Rectal smooth muscle tissue (tissue), 1 donor: ENCODE measurements around the gene PXYLP1.

ENCODE experiments used
- H3K27ac ChIP-seq: one replicate; pipeline ENCODE4 v1.7.0; 2013; ENCODE audit warnings: low read depth, low read length, inconsistent platforms
- H3K27me3 ChIP-seq: one replicate; pipeline ENCODE4 v1.7.0; 2013; ENCODE audit warnings: low read length; ENCODE audit not compliant: control insufficient read depth, insufficient read depth
- H3K36me3 ChIP-seq: one replicate; pipeline ENCODE4 v1.7.0; 2013; ENCODE audit warnings: low read length; ENCODE audit not compliant: control insufficient read depth, insufficient read depth
- H3K4me1 ChIP-seq: one replicate; pipeline ENCODE4 v1.7.0; 2013; ENCODE audit warnings: low read length; ENCODE audit not compliant: control insufficient read depth, insufficient read depth
- H3K4me3 ChIP-seq: one replicate; pipeline ENCODE4 v1.7.0; 2013; ENCODE audit warnings: low read length
- H3K9ac ChIP-seq: one replicate; pipeline ENCODE4 v1.7.0; 2013; ENCODE audit warnings: low read length

Gene PXYLP1

GRCh38 chr3:141330718-141331376 is 99.2 kb downstream of the PXYLP1 start:
- H3K4me3 ChIP-seq, result no peak overlapping the region
- H3K9ac ChIP-seq, result no peak overlapping the region
- no peaks in the 10 kb centered on the region for H3K27me3 ChIP-seq
- H3K4me1 ChIP-seq, result no peaks in the 10 kb centered on the region
- no peak overlapping the region for H3K27ac ChIP-seq
- H3K36me3 ChIP-seq, result no peaks in the 10 kb centered on the region

DNA sequence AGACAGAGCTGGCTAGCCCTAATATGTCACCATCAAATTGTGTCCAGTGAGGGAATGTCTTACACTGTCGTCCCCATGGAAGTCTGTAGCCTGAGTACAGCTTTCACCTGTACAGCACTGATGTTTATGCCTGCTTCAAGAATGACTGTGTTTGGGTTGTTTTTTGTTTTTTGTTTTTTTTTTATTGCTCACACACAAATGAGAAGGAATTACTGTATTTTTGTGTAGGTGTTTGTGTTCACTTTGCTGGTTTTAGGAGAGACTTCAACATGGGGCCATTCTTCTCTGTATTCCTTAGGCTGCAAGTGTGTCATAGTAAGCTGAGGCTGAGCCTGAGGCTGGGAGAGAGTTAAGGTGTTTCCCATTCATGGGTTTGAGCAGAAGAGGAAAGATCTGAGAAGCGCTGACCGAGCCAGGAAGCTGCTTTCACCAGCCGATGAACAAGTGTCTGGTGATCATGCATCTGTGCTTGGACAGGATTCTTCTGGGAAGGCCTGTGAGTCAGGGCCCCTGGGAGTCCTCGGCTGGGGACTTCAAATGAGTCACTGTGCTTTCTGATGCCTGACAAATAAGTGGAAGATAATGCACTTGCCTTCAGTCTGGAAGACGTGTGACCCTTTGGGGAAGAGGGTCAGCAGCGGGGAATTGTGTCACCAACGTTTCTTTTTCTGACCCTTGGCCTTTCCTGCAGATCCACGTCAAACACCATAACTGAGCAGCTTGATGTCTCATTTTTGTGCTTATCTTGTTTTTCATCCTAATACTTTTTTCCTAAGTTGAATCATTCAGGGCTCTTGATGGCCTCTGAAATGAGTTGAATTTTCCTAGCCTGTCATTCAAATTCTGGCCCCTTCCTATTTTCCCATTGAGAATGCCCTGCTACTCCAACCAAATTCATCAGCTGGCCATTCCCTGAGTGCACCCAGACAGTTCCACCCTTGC is 100.0 kb downstream of the PXYLP1 start:
- H3K27ac ChIP-seq, result no peak overlapping the region
- no peaks in the 10 kb centered on the region for H3K4me1 ChIP-seq
- no peak overlapping the region for H3K9ac ChIP-seq
- H3K4me3 ChIP-seq, result no peak overlapping the region
- H3K36me3 ChIP-seq, result no peaks in the 10 kb centered on the region
- H3K27me3 ChIP-seq, result no peaks in the 10 kb centered on the region

- Histone ChIP-seq H3K27me3 (no peaks in the 10 kb centered on the region), H3K27ac (no peak overlapping the region), H3K4me1 (no peaks in the 10 kb centered on the region), H3K36me3 (no peaks in the 10 kb centered on the region), H3K4me3 (no peak overlapping the region), H3K9ac (no peak overlapping the region)
Observed at GRCh38 chr3:141332416-141332815, 100.8 kb downstream of the PXYLP1 start.

DNA sequence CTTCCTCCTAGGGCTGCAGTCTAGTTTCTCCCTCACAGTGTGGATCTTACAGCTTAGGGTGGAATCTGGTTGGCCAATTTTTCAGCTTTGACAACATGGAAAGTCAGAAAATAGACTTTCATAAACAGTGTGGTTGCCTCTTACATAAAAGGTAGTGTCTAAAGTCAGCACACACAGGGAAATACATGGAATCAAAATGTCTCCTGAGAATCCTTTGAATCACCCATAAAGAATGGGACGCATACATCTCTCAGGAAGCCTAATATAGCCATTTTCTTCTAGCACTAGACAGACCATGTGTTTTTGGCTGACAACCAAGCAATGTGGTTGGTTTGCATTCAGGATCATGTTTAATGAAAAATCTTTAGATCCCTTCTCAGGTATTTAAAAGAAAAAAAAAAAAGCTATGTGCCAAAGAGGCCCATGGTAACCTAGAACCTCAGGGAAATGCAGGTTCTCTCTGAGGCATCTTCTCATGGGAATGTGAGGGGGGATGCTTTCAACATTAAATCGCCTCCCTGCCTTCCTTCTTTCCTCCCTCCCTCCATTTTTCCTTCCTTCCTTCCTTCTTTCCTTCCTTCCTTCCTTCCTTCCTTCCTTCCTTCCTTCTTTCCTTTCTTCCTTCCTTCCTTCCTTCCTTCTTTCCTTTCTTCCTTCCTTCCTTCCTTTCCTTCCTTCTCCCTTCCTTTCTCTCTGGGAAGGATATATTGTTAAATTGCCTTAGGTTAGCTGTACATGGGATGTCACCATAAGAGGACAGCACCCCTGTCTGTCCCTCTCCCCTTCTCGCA is 102.4 kb downstream of the PXYLP1 start:
- no peak overlapping the region for H3K9ac ChIP-seq
- no peaks in the 10 kb centered on the region for H3K36me3 ChIP-seq
- H3K4me3 ChIP-seq, result no peak overlapping the region
- no peak overlapping the region for H3K27ac ChIP-seq
- H3K4me1 ChIP-seq, result no peaks in the 10 kb centered on the region
- no peaks in the 10 kb centered on the region for H3K27me3 ChIP-seq

- Histone ChIP-seq H3K4me3 (no peak overlapping the region), H3K27ac (no peak overlapping the region), H3K27me3 (no peaks in the 10 kb centered on the region), H3K4me1 (no peaks in the 10 kb centered on the region), H3K36me3 (no peaks in the 10 kb centered on the region), H3K9ac (no peak overlapping the region)
Observed at GRCh38 chr3:141334627-141335250, 103.1 kb downstream of the PXYLP1 start.

GRCh38 chr3:141335531-141336061 is 104.0 kb downstream of the PXYLP1 start:
- Histone ChIP-seq H3K9ac (no peak overlapping the region), H3K4me1 (no peaks in the 10 kb centered on the region), H3K4me3 (no peak overlapping the region), H3K27me3 (no peaks in the 10 kb centered on the region), H3K36me3 (no peaks in the 10 kb centered on the region), H3K27ac (no peak overlapping the region)

GRCh38 chr3:141336672-141337522 is 105.3 kb downstream of the PXYLP1 start:
- Histone ChIP-seq H3K4me1 (no peaks in the 10 kb centered on the region), H3K27ac (no peak overlapping the region), H3K27me3 (no peaks in the 10 kb centered on the region), H3K36me3 (no peaks in the 10 kb centered on the region), H3K4me3 (no peak overlapping the region), H3K9ac (no peak overlapping the region)

GRCh38 chr3:141337523-141337854 is 105.9 kb downstream of the PXYLP1 start:
- H3K36me3 ChIP-seq, result no peaks in the 10 kb centered on the region
- H3K9ac ChIP-seq, result no peak overlapping the region
- no peaks in the 10 kb centered on the region for H3K27me3 ChIP-seq
- H3K27ac ChIP-seq, result no peak overlapping the region
- no peak overlapping the region for H3K4me3 ChIP-seq
- no peaks in the 10 kb centered on the region for H3K4me1 ChIP-seq

DNA sequence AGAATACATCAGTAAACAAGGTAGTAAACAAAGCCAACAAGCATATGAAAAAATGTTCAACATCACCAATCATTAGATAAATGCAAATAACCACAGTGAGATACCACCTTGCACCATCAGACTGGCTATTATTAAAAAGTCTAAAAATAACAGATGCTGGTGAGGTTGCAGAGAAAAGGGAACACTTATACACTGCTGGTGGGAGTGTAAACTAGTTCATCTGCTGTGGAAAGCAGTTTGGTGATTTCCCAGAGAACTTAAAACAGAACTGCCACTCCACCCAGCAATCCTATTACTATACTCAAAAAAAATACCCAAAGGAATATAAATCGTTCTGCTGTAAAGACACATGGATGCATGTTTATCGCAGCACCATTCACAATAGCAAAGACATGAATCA is 106.4 kb downstream of the PXYLP1 start:
- no peak overlapping the region for H3K4me3 ChIP-seq
- no peaks in the 10 kb centered on the region for H3K36me3 ChIP-seq
- no peak overlapping the region for H3K27ac ChIP-seq
- H3K4me1 ChIP-seq, result no peaks in the 10 kb centered on the region
- no peak overlapping the region for H3K9ac ChIP-seq
- no peaks in the 10 kb centered on the region for H3K27me3 ChIP-seq

- Histone ChIP-seq H3K36me3 (no peaks in the 10 kb centered on the region), H3K4me3 (no peak overlapping the region), H3K27me3 (no peaks in the 10 kb centered on the region), H3K27ac (no peak overlapping the region), H3K4me1 (no peaks in the 10 kb centered on the region), H3K9ac (no peak overlapping the region)
Observed at GRCh38 chr3:141338881-141339280, 107.3 kb downstream of the PXYLP1 start.

GRCh38 chr3:141341536-141341935 is 109.9 kb downstream of the PXYLP1 start:
- no peaks in the 10 kb centered on the region for H3K36me3 ChIP-seq
- H3K4me1 ChIP-seq, result no peaks in the 10 kb centered on the region
- no peak overlapping the region for H3K4me3 ChIP-seq
- no peak overlapping the region for H3K9ac ChIP-seq
- no peak overlapping the region for H3K27ac ChIP-seq
- H3K27me3 ChIP-seq, result no peaks in the 10 kb centered on the region
